Smooth muscle cell of the brain vasculature (primary cell): Measurements from ENCODE around the gene ICA1.
"Not testable (repeated sequence)": the region's sequence is repeated elsewhere in the genome, so short reads cannot be mapped to it uniquely, and the experiment has no call there.

Experiments used
- DNase-seq: peaks from one replicate; pipeline ENCODE4 v3.0.0-alpha.2; 2012; ENCODE audit warnings: low read depth, low spot score

Gene ICA1

DNA sequence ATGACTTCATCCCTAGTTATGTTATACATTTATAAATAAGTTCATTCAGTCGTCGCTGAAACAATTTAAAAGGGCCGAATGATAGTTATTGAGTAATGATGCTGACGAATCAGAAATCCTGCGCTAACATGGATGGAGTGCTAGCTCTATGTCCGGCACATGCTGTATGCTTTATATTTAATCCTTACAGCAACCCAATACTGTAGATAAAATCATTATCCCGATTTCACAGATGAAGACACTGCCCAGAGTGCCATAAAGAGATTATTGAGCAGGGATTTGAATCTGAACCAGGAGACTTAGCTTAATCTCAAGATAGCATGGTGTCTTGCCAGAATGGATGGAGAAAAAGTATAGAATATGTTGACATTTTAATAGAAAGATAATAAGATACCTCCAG, 1.1 kb upstream of the ICA1 start:
- DNase-seq, result no peak

DNA sequence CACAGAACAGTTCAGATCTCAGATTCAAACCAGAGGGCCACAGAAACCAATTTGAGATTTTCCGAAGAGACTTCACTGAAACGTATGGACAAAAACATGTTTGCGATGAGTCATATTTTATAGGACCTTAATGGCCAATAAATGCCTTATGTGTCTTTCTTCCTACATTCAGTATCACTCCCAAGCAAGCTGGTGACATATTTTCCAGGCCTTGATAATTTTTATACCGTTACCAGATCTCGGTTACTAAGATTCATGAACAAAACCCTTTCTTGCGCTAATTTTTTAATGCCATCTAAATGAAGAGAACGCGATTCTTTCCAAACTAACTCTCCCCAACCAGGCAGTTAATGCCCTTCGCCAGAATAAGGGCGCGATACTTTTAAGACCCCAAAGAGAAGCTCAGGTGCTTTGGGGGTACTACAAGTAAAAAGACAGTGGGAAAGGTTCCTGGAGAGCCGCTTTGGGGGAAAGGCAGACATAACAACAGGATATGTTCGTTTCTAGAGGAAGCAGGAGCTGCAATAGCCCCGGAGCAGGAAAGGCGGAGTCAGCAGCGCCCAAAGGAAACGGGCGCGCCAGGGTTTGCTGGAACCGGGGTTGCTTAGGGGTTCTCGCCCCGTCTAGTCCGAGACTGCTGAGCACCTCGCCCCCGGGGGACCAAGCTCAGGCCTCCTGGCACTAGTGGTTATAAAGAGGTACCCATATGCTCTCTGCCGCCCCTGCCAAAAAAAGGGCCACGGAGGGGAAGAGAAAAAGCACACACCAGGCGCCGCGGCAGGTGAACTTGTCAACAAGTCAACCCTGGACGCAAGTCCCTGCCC, 884 bp downstream of the ICA1 start:
- DNase-seq, result no peak

DNA sequence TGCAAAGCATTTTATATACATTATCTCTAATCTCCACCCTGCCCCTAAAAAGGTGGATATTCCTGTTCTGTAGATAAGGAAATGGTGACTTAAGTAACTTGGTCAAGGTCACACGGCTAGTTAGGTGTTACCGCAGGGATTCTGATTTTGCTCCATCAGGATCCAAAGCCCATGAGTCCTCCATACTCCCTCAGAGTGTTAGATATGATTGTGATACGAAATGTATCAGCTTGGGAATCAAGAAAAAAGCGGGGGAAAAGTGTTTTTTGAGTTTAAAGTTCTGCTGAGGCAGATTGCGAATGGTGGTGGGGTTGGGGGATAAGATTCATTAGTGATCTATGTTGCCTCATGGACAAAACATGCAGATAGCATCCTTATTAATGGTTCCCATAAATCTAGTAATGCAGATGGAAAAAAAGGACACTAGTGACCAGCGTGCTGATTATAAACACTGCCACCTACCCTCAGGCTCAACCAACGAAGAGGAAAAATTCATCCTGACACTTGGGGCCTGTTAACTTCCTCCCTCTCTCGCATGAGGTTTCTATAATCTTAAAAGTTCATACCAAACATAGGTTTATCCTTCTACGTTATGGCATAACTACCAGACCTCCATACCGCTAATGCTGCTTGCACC, 2.3 kb downstream of the ICA1 start:
- DNase-seq, result no peak

DNA sequence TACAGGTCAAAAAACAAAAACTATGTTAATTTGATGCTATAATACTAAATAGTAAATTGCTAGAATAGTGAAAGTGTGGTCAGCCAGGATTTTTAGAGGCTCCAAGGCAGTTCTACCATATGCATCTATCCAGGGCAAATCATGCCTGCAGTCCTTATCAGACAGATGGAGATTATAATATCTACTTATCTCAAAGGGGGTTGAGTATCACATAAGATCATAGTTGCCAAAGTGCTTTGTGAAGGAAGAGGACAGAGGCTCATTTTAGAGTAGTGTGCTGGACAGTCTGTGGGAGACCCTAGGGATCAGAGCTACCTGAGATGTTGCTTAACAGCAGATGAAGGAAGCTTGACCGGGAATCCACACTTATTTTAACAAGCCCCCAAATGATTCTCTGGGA, 3.2 kb downstream of the ICA1 start:
- DNase-seq, result no peak

DNA sequence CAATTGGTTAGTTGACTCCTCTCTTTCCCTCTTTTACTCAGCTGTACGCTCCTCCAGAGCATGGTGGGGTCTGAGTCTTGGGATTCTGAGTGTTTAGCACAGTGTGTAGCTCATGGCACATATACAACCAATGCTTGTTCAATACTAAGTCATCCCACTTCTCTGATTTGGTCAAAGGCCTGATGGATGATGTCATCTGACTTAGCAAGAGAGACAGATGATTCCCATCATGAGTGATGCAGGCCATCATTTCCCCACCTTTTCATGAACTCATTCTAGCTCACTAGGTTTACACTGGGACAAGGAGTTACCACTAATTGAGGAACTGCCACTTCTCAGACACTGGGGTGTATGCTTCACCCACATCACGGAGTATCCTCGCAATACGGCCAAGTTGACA, 3.8 kb downstream of the ICA1 start:
- no peak for DNase-seq

DNA sequence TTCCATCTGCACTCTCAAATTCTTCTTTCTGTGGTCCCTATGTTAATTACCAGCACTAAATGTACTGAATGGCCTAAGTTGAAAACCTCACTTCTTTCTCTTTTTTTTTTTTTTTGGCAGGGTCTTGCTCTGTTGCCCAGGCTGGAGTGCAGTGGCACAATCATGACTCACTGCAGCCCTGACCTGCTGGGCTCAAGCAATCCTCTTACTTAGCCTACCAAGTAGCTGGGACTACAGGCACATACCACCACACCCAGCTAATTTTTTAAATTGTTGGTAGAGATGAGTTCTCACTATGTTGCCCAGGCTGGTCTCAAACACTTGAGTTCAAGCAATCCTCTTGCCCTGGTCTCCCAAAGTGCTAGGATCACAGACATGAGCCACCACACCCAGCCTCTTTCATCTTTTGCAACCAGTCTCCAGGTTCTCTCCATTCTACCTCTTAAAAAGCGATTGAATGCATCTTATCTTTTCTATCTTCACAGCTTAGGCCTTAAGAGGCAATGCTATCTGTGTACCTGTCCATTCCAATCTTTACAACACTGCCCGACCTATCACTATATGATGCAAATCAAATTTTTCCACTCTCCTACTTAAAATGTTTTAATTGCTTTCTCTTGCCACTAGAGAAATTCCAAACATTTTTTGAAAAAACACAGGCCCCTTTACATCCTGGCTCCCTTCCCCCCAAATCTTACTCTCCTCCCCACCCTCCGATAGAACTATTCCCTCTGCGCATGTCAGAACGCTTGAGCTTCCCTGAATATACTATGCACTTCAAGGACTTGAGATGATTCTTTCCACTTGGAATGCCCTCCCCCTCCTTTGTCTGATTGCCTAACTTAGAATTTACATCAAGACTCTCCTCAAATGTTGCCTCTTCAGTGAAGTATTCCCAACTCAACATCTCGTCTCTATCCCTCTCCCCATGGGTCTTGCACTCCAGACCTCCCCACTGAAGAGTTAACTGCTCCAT, 6.0 kb downstream of the ICA1 start:
- no peak for DNase-seq

DNA sequence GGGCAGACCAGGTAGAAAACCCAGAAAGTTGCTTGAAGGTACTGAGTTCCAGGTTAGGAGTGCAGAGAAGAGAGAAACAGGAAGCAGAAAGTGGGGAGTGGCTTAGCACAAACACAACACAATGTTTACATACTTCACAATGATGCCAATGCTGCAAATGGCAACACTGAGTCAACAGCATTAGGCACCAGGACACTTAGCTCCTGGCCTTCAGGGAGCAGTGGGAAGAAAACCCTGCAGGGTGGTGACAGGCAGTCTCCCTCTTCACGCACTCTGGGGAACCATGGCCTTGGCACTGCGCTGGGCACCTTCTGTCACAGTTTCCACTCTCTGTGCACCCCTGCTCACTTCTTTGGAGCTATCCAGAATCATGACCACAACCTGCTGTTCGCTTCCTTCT, 7.3 kb downstream of the ICA1 start:
- no peak for DNase-seq

DNA sequence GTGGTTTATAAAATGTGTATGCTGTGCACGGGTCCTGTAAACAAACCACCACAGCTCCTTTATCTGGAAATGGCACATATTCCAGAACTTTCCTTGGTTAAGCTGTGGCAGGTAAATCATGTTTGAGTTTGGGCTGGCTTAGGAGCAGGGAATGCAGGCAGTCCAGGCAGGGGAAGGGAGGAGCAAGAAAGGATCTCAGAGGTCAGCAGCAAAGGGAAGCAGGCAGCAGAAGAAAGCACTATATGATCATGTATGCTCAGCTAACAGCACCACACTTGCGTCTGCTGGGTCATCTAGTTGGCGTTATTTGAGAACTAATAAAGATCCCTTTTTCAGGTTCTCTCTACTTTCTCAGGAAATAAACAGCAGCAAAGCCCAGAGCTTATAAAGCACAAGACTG, 7.8 kb downstream of the ICA1 start:
- no peak for DNase-seq

DNA sequence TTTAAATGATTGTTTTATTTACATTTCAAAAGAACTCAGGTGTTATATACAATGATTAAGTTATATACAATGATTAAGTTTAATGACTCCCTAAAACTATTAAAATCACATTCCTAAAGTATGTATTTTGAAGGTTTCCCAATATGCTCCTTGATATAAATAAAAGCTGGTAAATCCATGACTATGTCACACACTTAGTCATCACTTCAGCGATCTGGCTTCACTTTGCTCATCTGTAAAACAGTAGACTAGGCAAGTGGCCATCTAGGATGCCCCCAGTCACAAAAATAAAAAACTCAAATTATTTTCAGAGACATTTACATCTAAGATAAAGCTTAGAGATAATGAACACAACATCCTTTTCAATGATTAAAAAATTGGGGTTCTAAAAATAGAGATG, 10.8 kb downstream of the ICA1 start:
- DNase-seq, result no peak

DNA sequence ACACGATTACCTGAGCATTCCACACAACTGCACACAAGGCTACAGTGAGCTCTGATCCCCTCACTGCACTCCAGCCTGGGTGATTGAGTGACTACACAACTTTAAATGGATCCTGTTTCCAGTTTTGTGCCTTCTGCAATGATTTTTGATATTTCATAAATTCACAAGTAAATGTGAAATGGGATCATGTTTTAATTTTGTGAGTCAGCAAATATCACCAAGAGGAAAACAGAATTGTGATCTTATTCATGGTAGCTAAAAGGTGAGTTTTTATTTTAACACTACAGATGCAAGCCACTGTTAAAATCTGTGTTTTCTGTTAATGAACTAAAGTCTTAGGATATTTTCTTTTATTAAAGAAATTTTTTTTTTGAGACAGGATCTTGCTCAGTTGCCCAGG, 11.4 kb downstream of the ICA1 start:
- no peak for DNase-seq

DNA sequence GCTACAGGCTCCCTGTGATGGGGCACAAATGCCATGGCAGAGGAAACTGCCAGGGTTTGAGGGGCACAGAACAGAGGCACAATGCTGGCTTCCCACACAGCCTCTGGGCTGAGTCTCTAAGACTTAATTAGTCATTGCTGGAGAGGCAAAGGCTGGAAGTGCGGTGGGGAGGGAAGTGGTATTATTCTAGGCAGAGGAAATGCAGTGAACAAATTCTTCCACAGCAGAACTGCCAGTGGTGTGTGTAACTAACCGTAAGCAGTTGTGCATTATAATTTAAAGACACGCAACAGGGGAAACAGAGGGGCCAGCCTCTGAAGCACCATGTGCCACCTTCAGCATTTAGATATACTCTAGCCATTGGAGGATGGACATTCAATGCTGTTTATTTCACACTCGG, 12.8 kb downstream of the ICA1 start:
- no peak for DNase-seq

DNA sequence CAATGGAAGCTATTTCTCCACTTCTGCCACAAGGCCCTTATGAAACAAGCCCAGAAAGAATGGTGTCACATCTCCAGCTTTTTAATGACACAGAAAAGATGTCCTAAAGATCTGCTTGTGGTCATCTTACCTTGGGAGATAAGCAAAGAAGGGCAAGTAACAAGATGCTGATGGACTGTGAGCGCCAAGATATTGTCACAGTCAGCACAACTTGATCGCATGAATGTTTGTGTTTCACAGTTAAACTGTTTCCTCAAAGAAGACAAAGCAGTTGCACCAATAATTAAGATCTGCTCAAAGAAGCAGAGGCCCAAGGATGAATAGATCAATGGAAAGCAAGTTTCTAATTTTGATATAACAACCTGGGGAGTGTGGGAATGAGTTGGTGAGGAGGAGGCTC, 15.9 kb downstream of the ICA1 start:
- DNase-seq, result no peak

DNA sequence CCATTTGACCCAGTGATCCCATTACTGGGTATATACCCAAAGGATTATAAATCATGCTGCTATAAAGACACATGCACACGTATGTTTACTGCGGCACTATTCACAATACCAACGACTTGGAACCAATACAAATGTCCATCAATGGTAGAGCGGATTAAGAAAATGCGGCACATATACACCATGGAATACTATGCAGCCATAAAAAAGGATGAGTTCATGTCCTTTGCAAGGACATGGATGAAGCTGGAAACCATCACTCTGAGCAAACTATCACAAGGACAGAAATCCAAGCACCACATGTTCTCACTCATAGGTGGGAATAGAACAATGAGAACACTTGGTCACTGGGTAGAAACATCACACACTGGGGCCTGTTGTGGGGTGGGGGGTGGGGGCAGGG, 16.9 kb downstream of the ICA1 start:
- not testable (repeated sequence) for DNase-seq

DNA sequence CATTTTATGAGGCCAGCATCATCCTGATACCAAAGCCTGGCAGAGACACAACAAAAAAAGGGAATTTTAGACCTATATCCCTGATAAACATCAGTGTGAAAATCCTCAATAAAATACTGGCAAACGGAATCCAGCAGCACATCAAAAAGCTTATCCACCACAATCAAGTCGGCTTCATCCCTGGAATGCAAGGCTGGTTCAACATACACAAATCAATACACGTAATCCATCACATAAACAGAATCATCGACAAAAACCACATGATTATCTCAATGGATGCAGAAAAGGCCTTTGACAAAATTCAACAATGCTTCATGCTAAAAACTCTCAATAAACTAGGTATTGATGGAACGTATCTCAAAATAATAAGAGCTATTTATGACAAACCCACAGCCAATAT, 18.9 kb downstream of the ICA1 start:
- not testable (repeated sequence) for DNase-seq

DNA sequence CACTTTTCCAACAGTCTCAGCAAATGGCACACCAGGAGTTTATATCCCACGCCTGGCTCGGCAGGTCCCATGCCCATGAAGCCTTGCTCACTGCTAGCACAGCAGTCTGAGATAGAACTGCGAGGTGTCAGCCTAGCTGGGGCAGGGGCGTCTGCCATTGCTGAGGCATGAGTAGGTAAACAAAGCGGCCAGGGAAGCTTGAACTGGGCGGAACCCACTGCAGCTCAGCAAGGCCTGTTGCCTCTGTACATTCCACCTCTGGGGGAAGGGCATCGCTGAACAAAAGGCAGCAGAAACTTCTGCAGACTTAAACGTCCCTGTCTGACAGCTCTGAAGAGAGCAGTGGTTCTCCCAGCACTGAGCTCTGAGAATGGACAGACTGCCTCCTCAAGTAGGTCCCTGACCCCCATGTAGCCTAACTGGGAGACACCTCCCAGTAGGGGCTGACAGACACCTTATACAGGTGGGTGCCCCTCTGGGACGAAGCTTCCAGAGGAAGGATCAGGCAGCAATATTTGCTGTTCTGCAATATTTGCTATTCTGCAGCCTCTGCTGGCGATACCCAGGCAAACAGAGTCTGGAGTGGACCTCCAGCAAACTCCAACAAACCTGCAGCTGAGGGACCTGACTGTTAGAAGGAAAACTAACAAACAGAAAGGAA, 22.1 kb downstream of the ICA1 start:
- DNase-seq, result not testable (repeated sequence)

DNA sequence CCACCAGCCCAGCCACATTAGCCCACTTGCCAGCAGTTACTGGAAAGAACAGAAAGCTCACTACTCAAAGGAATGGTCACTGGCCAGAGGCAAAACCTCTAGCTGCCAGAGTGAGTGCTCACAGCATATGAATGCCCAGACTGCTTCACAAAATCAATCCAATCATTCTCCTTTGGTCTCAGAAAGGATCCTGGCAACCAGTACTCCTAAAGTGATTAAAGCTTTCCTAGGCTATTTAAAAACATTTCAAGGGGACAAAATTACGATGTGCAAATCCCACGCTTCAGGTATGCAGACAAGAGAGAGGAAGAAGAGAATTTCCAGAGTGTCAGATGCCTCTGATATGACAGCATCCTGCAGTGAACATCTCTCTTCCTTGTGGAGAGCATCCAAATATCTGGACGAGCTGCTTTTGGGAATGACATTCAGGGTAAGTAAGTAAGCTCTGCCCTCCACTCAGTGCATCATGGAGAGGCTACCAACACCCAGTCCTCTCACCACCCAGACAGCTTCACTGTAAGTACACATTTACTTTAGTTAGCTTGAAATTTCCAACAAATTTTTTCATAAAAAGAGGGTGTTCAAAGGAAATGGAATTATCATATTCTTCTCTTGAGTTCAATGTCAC, 25.1 kb downstream of the ICA1 start:
- no peak for DNase-seq

DNA sequence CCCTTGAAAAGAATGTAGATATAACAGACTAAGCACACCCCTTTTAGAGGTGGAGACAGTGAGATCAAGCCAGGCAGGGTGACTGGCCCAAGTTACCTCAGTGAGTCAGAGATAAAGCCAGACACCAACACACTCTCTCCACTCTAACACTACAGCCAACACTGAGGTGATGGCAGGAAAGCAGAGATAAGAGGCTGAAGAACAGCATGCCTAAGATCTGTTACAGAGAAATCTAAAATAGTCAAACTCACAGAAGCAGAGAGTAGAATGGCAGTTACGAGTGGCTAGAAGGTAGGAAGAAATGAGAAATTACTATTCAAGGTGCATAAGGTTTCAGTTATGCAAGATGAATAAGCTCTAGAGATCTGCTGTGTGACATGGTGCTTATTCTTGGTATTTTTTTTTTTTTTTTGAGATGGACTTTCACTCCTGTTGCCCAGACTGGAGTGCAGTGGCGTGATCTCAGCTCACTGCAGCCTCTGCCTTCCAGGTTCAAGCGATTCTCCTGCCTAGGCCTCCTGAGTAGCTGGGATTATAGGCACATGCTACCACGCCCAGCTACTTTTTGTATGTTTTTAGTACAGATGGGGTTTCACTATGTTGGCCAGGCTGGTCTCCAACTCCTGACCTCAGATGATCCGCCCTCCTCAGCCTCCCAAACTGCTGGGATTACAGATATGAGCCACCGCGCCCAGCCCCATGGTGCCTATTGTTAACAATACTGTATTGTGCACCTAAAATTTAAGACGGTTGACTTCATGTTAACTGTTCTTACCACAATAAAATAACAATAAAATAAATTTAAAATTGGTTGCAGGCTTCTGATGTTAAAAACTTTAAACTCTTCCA, 28.7 kb downstream of the ICA1 start:
- no peak for DNase-seq

DNA sequence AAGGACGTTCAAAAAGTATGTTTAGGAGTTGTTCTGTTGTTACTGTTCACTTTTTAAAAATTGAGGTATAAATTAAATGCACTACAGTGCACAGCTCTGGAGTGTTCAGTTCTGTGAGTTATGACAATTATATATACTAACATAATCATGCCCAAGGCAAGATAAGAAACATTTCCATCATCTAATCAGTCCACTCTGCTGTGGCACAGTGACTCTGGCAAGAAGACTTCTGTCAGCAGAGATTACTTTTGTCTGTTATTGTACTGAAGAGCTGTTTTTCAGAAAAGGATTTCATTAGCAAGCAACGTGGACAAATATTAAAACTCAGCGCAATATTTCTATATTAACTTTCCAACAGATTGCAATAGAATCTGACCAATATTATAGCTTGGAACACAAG, 32.0 kb downstream of the ICA1 start:
- no peak for DNase-seq

DNA sequence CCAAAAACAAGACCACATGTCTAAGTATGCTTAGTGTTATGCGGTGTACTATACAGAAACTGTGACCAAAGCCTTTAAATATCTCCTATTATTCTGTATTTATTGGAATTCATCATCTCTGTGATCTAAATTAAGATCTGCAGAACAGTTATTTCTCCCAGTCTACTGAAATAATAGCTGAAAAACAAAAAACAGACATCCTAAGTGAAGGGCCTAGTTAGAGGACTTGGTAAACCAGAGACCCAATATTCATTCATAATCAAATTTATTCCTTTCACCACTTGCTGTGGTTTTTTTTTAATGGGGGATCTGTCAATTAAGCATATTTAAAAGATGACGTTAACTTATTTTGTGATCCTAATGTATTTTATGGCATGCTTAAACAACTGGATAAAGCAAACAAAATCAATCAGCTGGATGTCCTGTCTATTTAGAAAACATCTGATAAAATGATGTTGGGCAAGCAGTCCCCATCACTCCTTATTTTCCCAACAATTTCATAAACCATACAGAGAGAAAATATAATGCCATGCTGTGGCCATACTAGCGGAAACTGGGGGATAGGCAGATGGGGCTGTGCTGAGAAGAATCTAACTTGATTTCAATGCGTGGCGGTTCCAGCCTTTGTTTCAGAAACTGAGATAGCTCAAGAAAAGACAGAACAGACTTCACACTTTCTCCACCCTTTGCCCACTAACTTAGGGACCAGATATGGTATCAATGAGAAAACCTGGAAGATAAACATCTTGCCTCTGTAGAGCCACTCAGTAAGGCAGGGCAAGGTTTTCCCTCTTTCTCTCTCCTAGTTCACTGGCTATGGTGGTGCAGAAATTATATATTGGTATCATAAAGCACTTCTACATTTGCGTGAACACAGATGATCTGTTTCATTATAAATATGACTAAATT, 32.9 kb downstream of the ICA1 start:
- DNase-seq, result no peak
